Kidney epithelial cell (primary cell): ENCODE data around the gene GP2. TPM values are rescaled to one million over a fixed set of nuclear protein-coding genes. Genes with fewer than 3 reads are reported as not detected.

Source experiments
- DNase-seq: peaks from one replicate; pipeline ENCODE4 v3.0.0-alpha.2; 2010; ENCODE audit warnings: low read depth
- H3K27me3 ChIP-seq: 2 replicates; pipeline ENCODE4 v1.6.0; 2011; ENCODE audit warnings: low read length; ENCODE audit not compliant: control insufficient read depth, insufficient read depth
- H3K36me3 ChIP-seq: 2 replicates; pipeline ENCODE4 v1.5.1; 2011; ENCODE audit warnings: low read length; ENCODE audit not compliant: control insufficient read depth, insufficient read depth
- H3K4me3 ChIP-seq: 2 replicates; pipeline ENCODE4 v1.5.1; 2011; ENCODE audit warnings: low read depth, mild to moderate bottlenecking, control low read depth, low read length
- total RNA-seq: library from RNA; depleted of rRNA; stranded (reverse); fragments of >200 nt; gene quantifications from 2 replicates; pipeline ENCODE4 v1.2.3, GENCODE V29; 2015
- TF ChIP-seq, protein P1 (sequence below): IDR thresholded peaks from 2 replicates; pipeline ENCODE4 v1.5.1; 2011; ENCODE audit warnings: mild to moderate bottlenecking, moderate library complexity, low read length, control low read depth, inconsistent platforms; ENCODE audit not compliant: insufficient read depth, poor library complexity, severe bottlenecking

Gene GP2
- total RNA-seq: not detected in 2 replicates

DNA sequence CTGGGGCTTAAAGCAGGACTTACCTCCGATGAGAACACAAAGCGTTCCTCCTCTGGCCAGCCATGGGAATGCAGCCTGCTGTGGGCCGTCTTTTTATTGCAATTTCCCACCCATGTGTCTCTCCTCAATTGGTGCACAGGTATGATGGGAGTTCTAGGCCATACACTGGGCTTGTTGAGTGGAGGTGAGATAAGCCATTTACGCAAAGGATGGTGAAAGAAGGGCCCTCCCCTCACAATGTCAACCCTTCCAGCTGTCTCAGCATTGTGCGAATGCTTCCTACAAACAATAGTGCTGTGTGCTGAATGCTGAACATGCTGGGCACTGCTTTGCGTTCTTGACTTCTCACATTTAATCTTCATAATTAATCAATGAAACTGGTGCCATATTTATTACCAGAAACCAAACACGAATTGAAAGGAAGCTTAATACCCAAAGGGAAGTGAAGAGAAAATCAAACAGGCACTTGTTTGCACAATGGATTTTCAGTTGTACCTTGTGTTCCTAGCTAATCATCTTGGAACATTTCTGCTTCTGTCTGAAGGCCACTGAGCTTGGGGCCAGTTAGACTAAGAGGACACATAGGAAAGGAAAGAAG, at the start of gene GP2:
TSS of gene GP2 (minus strand) at position 70 of the 598 bp plus-strand sequence. CDS start 1,082 bp downstream, outside the sequence.
- DNase-seq: no peak
- TF ChIP-seq, protein P1, sequence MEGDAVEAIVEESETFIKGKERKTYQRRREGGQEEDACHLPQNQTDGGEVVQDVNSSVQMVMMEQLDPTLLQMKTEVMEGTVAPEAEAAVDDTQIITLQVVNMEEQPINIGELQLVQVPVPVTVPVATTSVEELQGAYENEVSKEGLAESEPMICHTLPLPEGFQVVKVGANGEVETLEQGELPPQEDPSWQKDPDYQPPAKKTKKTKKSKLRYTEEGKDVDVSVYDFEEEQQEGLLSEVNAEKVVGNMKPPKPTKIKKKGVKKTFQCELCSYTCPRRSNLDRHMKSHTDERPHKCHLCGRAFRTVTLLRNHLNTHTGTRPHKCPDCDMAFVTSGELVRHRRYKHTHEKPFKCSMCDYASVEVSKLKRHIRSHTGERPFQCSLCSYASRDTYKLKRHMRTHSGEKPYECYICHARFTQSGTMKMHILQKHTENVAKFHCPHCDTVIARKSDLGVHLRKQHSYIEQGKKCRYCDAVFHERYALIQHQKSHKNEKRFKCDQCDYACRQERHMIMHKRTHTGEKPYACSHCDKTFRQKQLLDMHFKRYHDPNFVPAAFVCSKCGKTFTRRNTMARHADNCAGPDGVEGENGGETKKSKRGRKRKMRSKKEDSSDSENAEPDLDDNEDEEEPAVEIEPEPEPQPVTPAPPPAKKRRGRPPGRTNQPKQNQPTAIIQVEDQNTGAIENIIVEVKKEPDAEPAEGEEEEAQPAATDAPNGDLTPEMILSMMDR: no peak
- no peak within 1 kb of the TSS for H3K4me3 ChIP-seq
- H3K36me3 ChIP-seq: no peaks in the 10 kb centered on the region
- no peaks in the 10 kb centered on the region for H3K27me3 ChIP-seq

DNA sequence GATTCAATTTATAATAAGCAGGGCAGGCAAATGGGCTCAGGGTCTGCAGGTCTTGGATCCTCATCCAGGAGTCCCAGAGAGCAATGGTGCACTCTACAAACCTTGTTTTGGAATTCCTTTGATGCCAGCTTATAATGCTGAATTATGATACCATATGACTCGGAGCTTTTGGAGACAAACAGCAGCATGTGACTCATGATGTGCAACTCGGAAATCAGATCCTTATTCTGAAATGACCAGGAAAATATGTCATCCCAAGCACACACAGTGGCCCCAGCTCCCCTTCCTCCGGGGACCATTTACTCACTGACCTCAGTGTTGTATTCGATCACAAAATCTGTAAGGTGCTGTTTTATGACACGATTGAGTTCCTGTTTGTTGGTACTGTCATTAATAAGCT, 45.4 kb upstream of the GP2 start:
- no peaks in the 10 kb centered on the region for H3K36me3 ChIP-seq
- TF ChIP-seq, protein P1: no peak
- no peak overlapping the region for H3K4me3 ChIP-seq
- no peaks in the 10 kb centered on the region for H3K27me3 ChIP-seq
- DNase-seq: no peak

DNA sequence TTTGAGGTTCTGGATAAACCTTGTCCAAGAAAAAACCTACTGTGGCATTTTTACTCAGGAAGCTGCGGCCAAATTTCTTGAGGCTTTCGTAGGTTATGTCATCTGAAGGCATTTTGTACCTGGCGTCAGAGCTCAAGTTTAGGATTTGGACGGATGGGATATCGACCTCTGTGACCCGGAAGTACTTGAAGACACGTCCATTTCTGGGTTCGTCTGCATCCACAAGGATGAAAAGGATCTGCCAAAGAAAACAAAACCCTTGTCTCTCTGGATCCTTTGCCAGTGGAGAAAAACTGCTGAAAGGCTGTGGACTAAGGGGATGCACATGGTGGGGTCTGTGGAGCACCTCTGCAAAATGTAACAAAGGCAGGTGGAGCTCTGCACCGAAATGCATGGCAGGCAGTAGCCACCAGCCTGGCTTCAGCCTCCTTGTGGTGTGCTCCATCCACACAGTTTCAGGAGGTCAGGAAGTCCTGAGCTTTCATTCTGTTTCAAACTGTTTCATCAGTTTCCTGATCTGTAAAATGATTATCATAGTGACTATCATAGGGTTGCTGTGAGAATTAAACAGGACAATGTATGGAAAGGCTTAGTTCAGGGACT, 42.2 kb upstream of the GP2 start:
- Histone ChIP-seq H3K36me3 (no peaks in the 10 kb centered on the region), H3K4me3 (no peak overlapping the region), H3K27me3 (no peaks in the 10 kb centered on the region)
- no peak for DNase-seq
- TF ChIP-seq, protein P1: no peak

DNA sequence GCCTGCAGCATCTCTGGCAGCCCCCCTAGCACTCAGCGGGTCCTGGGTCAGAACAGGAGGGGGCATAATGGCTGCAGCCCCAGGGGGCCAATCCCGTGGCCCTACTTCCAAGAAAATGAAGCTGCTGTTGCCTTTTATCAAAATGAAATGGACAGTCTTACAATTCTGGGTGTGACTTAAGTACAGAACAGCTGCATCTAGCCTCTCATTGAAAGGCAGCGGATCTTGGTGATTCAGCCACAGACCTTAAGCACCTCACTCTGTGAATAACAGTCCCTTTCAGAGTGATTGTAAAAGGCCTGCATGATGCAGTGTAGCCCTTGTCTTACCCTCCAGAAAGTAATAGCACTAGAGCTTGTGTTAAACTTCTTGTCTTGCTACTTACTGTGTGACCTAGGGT, 36.7 kb upstream of the GP2 start:
- no peak for DNase-seq
- Histone ChIP-seq H3K4me3 (no peak overlapping the region), H3K27me3 (no peaks in the 10 kb centered on the region), H3K36me3 (no peaks in the 10 kb centered on the region)
- TF ChIP-seq, protein P1: no peak

DNA sequence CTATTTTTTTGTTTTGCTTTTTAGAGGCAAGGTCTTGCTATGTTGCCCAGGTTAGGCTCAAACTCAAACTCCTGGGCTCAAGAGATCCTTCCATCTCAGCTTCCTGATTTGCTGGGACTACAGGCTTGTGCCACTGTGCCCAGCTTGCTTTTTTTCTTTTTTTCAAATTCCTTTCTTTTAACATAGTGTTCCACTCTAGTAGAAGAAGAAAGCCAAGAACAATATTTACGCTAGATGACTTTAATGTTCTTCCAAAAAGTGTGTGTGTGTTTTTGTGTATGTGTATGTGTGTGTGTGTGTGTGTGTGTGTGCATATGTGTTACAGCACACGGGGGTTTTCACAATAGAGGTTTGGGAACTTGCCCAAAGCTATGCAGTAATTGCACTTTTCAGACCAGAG, 35.9 kb upstream of the GP2 start:
- DNase-seq: no peak
- no peaks in the 10 kb centered on the region for H3K27me3 ChIP-seq
- TF ChIP-seq, protein P1: no peak
- H3K4me3 ChIP-seq: no peak overlapping the region
- no peaks in the 10 kb centered on the region for H3K36me3 ChIP-seq

DNA sequence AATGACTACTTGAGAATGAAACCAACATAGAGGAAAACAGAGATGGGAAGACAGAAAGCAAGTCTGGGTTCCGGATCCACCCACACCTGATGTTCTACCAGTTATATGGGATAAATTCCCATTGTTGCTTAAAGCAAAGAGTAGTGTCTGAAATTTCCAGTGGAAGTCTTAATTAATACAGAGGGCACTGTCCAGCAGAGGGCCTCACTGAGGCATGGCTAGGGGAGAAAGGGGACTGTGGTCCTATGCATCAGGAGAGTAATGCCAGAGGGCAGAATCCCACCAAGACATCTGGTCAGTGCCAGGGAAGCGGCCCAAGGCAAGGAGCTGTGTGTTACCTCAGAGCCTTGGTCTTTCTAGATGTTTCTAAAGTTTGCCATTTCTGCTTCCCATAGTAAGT, 32.7 kb upstream of the GP2 start:
- no peak for DNase-seq
- TF ChIP-seq, protein P1: peak; percentile 14
- Histone ChIP-seq H3K4me3 (no peak overlapping the region), H3K36me3 (no peaks in the 10 kb centered on the region), H3K27me3 (no peaks in the 10 kb centered on the region)
